ENCODE results near the gene UNC5B. TPM values are rescaled to one million over a fixed set of nuclear protein-coding genes. Genes with fewer than 3 reads are reported as not detected.

Gene UNC5B
- not detected in 2 replicates for total RNA-seq

DNA sequence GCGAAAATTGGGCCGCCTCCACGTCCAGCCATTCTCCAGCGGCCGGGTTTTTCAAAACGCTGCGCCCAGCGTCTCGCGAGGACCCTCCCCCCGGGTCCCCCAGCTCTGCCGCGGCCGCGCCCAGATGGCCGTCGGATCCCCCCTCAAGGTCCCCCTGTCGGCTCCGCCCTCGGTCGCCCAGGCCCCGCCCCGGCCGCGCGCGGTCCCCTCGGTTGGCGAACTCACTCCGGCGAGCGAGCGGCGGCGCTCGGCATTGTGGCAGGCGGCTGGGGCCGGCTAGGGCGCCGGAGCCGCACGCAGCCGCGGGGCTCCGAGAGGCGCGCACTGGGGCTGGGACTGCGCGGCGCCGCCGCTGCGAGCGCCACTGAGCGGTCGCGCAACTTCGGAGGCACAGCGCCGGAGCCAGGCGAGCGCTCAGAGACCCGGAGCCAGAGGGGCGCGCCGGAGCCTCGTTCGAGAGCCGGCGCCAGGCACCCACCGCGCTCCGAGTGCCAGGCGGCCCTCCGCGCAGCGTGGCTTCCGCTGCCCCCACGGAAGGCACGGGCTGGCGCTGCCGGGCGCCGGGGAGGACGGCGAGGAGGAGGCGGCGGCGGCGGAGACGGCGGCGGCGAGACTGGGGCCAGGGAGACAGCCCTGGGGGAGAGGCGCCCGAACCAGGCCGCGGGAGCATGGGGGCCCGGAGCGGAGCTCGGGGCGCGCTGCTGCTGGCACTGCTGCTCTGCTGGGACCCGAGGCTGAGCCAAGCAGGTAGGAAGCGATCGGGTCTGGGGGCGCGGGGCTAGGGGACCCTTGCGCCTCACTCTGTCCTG, at the start of gene UNC5B:
UNC5B (plus strand) TSS at position 253 of the 809 bp plus-strand sequence; CDS start at position 669, 416 bp downstream.
- intact Hi-C loops (cut with micrococcal nuclease) = no loop called here

GRCh38 chr10:71173466-71173865, 38.9 kb upstream of the UNC5B start:
- intact Hi-C loops (cut with micrococcal nuclease) = no loop called here

GRCh38 chr10:71176661-71177060, 35.7 kb upstream of the UNC5B start:
- intact Hi-C loops (cut with micrococcal nuclease) = no loop called here

GRCh38 chr10:71177651-71178199, 34.6 kb upstream of the UNC5B start:
- intact Hi-C loops (cut with micrococcal nuclease) = no loop called here

GRCh38 chr10:71178880-71179279, 33.5 kb upstream of the UNC5B start:
- intact Hi-C loops (cut with micrococcal nuclease) = no loop called here

DNA sequence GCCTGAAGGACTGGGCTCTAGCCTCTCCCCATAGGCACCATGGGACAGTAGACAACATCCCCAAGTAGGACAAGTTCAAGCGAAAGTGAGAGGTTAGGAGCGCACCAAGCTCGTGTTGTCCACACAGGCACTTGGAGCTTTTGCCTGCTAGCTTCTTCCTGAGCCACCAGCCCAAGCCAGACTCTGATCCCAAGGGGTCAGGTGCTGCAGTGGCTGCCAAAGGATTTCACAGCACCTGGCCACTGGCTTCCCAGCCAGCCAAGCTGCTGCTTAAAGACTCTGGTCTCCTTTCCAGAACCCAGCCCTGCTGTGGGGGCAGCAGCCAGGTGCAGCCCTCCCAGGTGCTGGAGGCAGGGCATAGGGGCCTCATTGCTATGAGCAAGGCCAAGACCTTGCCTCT, 33.0 kb upstream of the UNC5B start:
- intact Hi-C loops (cut with micrococcal nuclease) = no loop called here

- intact Hi-C loops (cut with micrococcal nuclease) = no loop called here
Observed at GRCh38 chr10:71184421-71184820, 27.9 kb upstream of the UNC5B start.

- intact Hi-C loops (cut with micrococcal nuclease) = no loop called here
Observed at GRCh38 chr10:71185209-71185608, 27.2 kb upstream of the UNC5B start.

- intact Hi-C loops (cut with micrococcal nuclease) = no loop called here
Observed at GRCh38 chr10:71187197-71187596, 25.2 kb upstream of the UNC5B start.

- intact Hi-C loops (cut with micrococcal nuclease) = no loop called here
Observed at GRCh38 chr10:71187600-71187999, 24.8 kb upstream of the UNC5B start.

DNA sequence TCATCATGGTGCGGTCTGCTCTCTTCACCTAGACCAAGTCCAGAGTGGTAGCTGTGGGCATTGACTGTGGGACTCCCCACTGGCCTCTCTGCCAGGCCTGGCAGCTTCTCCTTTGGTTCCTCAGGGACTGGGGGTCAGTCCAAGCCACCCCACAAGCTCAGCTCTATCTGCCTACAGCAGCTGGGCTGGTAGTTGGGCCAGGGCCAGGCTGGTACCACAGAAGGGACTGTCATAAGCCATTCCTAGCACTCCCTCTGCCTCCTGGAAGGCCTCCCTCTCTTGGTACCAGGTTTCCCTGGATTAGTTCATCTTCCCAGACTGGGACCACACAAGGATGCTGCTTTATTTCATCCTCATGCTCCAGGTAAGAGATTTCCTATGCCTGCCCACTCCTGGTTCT, 24.2 kb upstream of the UNC5B start:
- intact Hi-C loops (cut with micrococcal nuclease) = no loop called here

GRCh38 chr10:71191019-71191418, 21.4 kb upstream of the UNC5B start:
- intact Hi-C loops (cut with micrococcal nuclease) = no loop called here

GRCh38 chr10:71191551-71192076, 20.8 kb upstream of the UNC5B start:
- intact Hi-C loops (cut with micrococcal nuclease) = no loop called here

- intact Hi-C loops (cut with micrococcal nuclease) = no loop called here
Observed at GRCh38 chr10:71193516-71193915, 18.9 kb upstream of the UNC5B start.

DNA sequence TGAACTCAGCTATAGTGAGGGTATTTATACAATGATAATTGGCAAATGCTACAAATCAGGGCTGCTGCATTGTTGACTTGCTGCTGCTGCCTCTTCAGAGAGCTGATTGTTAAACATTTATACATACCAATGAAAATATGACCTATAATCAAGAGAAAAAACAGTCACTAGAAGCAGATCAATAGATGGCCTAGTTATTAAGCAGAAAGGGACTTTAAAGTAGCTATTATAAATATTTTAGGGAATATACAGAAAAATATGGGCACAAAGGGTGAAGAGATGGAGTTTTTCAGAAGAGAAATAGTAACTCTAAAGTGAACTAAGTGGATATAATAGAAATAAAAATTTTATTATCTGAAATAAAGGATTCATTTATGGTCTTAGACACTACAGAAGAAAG, 14.4 kb upstream of the UNC5B start:
- intact Hi-C loops (cut with micrococcal nuclease) = no loop called here

DNA sequence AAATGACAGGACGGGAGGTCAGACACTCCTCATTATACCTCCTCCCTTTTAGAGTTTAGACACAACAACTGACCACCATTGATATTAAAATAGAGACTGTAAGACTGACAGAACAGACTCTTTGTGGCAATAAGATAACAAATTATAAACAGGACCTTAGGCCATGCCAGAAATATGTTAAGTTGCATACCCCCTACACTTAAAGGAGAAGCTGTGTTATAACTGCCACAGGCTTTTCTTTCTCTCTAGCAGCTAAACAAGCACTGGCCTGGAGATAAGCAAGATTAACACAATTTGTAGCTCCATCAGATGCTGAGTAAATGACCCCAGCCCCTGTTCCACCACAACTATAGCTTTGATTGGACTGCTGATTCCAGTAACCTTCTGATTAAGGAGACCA, 10.5 kb upstream of the UNC5B start:
- intact Hi-C loops (cut with micrococcal nuclease) = no loop called here

DNA sequence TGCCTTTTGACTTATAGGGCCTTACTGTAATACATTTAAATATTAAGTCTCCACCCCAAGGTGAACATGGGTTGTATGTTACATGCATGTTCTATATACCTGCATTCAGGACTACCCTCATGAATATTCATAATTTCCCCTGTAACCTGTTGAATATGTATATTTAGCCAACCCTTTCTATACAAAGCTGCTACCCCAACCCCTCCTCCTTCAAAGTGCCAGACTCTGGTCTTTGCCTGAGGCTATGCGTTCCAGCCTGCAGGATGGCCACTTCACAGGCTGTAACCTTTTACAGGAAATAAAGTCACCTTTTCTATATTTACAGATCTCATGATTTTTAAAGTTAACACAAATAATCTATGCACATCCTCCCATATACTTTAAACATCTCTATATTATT, 10.1 kb upstream of the UNC5B start:
- intact Hi-C loops (cut with micrococcal nuclease) = no loop called here

DNA sequence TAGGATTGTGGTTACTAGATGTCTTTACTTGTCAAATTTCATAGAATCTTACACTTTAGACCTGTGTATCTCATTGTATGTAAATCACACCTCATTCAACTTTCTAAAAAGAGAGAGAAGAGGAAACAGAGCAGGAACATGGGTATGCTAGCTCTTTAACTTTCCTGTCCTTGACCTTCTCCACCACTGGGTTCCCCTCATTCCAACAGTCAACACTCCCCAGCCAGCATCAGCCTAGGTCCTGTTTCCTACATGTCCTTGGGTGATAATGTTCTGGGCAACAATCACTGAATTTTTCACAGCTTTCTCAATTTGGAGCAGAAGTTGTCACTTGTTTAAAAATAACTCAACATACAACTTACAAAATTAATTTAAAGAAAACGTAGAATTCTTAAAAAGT, 9.2 kb upstream of the UNC5B start:
- intact Hi-C loops (cut with micrococcal nuclease) = no loop called here

- intact Hi-C loops (cut with micrococcal nuclease) = no loop called here
Observed at GRCh38 chr10:71203716-71204115, 8.7 kb upstream of the UNC5B start.

DNA sequence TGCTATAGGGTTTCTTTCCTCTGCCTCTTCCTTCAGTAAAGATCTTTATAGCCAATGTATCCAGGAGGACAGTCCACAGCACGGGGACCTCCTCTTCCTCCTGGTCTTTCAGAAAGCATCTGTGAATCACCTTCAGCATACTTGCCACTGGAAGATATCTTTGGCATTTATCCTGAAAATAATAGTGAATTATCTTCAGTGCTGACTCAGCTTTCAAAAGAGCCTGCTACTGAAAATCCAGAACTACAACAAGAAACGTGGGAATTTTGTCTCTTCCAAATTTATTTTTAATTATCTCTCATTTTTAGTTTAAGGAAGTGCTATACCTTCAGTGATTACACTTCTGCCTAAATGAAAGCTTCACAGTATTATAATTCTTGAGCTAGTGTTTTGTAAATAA, 7.6 kb upstream of the UNC5B start:
- intact Hi-C loops (cut with micrococcal nuclease) = no loop called here

DNA sequence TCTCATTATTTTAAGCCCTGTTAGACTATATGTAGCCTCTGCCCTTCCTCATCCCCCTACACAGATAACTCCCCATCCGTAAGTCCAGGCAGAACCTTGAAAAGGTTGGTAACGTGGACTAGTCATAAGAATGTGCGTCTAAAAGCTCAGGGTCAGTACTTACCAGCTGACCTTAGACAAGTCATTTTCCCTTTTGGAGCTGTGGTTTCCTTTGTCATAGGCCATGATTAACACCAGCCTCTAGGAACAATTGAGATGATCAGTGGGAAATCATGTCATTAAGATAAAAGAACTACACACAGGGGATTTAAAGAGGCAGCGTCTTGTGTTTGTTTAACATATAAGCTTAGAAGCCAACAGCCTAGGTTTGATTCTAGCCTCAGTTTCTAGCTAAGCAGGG, 6.9 kb upstream of the UNC5B start:
- intact Hi-C loops (cut with micrococcal nuclease) = no loop called here

DNA sequence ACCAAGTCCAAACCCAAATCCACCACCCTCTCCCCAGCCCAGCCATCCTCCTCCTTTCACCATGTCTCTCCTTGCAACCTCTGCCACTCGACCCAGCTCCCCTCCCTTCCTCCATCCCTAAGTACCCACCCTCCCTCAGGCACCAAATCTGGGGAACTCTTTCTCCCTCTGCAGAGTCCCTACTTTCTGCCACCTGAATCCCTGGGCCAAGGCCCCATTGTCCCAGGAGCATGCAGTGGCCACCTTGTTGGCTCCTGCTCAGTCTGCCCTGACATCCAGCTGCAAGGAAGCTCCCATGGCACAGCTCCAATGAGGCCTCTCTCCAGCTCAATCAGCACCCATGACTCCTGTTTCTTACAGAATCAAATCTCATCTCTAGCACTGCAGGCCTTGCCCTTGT, 5.5 kb upstream of the UNC5B start:
- intact Hi-C loops (cut with micrococcal nuclease) = no loop called here

DNA sequence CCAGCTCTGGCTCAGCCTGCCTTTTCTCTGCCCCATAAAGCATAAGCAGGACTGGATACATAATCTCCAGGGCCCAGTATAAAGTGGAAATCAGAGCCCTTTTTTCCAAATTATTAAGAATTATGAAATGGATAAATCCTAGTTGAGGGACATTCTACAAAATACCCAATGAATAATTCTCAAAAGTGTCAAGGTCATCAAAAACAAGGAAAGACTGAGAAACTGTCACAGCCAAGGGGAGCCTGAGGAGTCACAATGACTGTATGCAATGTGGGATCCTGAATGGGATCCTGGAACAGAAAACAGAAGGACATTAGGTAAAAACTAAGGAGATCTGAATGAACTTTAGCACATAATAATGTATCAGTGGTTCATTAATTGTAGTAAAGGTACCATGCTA, 4.8 kb upstream of the UNC5B start:
- intact Hi-C loops (cut with micrococcal nuclease) = no loop called here
